NCI-H2081 (cell line): ENCODE data around the gene CEP97.
"Not testable (repeated sequence)": the region's sequence is repeated elsewhere in the genome, so short reads cannot be mapped to it uniquely, and the experiment has no call there.

Experiments used
- DNase-seq, 2 experiments: peaks; one replicate each; lab custom pipeline; 2025; lab: John Stamatoyannopoulos, UW

The CEP97 gene, protein sequence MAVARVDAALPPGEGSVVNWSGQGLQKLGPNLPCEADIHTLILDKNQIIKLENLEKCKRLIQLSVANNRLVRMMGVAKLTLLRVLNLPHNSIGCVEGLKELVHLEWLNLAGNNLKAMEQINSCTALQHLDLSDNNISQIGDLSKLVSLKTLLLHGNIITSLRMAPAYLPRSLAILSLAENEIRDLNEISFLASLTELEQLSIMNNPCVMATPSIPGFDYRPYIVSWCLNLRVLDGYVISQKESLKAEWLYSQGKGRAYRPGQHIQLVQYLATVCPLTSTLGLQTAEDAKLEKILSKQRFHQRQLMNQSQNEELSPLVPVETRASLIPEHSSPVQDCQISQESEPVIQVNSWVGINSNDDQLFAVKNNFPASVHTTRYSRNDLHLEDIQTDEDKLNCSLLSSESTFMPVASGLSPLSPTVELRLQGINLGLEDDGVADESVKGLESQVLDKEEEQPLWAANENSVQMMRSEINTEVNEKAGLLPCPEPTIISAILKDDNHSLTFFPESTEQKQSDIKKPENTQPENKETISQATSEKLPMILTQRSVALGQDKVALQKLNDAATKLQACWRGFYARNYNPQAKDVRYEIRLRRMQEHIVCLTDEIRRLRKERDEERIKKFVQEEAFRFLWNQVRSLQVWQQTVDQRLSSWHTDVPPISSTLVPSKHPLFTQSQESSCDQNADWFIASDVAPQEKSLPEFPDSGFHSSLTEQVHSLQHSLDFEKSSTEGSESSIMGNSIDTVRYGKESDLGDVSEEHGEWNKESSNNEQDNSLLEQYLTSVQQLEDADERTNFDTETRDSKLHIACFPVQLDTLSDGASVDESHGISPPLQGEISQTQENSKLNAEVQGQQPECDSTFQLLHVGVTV

DNA sequence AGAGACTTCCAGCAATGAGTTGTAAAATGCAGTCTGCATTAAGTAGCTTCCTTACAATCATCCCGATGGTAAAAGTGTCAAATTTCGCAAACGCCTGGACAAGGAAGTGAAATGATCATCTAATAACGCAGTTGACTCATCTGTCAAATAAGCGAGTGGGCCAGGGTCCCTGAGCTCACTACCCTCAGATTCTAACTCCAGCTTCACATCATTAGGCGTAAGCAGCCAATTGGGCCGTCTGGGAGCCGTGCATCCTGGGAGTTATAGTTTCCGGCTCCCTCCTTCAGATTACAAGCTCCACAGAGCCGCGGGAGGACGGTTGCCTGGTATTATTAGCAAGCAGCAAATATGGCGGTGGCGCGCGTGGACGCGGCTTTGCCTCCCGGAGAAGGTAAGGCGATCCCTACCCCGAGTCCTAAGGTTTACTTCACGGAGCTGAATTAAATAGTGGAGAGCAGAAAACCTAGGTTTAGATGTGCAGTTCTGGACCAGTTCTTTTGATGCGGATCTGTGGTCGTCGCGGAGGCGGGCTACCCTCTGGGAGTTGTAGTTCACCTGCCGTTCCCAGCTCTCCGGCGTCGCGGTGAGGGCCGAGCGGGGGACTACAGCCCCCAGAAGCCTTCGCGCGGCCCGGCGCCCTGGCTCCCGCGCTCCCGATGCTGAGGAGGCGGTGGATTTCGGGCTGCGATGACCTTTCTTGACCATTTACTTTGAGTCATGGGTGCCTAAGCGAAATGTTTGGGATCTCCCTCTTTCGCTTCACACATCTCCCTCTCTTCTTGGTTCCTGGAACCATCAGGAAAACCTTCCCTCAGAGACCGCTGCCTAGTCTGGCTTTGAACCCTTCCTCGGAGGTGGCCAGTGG is at the start of gene CEP97:
Gene CEP97, plus strand, starts transcription at position 286 of the 865 bp plus-strand sequence. Its CDS starts 63 bp downstream, at position 349.
- peak; percentile 96 to 98 for DNase-seq

DNA sequence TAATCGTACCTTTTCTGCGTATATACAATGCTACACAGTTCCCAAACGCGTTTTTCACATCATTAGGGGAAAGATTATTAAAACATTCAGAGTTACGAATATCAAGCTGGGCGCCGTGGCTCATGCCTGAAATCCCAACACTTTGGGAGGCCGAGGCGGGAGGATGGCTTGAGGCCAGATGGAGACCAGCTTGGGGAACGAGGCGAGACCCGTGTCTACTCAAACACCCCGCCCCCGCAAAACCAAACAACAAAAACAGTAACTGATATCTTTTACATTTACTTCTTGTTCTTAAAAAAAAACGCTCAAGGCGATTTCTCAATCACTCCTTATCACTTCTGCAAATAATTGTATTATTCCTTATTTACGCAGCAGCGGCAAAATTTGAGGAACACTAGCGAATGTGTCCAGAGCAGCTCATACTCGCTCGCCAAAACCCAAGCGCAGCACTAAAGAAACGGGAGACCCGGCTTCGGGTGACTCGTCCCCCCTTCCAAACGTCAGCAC is 48.7 kb upstream of the CEP97 start:
- DNase-seq: no peak

DNA sequence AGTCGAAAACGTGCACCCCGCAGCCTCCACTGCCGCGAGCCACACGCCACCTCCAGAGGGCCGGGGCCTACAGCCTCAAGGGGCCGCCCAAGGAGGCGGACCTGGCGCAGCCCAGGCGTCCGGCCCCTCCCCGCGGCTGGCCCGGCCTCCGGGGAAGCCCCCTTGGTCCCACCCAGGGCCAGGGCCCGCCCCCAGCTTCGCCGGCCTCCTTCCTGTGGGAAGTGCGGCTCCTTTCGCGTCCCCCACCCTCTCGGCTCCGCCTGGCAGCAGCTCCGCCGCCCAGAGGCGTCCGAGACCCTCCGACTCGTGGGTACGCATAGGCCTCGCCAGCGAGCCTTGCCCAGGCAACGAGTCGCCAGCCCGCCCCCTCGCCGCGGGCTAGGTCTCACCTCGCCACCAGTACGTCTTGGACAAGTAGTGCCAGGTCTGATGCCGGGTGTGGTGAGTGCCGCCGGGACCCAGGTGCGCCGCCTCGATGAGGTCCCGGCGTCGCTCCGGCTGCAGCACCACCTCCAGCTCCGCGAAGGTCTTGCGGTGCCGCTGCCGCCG is 48.1 kb upstream of the CEP97 start:
- DNase-seq: no peak

DNA sequence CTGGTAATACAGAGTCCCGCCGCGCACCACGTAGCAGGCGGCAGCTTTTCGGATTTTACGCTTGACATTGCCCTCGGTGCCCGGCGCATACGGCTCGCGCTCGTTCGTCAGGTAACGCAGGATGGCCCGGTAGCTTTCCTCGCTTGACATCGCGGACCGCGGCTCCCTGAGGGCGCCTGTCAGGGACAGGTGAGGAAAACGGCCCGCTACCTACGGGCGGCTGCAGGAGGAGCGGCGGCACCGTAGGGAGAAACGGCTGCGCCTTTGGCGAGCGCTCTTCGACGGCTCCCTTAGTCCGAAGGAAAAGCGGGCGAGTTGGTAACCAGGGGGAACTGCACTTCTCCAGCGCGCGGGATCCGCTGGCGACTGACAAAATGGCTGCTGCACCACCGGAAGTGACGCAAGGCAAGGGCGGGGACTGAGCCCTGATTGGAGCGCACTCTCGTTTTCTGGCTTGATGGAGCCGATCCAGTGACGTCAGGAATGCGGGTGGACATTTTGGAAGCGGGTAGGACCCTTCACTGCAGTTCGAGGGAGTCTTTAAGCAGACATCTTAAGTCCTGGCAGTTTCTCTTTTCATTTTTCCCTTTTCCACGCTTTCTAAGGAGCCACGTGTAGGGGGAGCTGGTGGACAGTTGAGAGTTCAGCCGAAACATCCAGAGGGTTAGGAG is 47.5 kb upstream of the CEP97 start, which contains the start of gene ZBTB11:
Gene ZBTB11, minus strand, starts transcription at position 368 of the 671 bp plus-strand sequence. Its CDS starts 218 bp downstream, at position 150.
- DNase-seq: no peak

DNA sequence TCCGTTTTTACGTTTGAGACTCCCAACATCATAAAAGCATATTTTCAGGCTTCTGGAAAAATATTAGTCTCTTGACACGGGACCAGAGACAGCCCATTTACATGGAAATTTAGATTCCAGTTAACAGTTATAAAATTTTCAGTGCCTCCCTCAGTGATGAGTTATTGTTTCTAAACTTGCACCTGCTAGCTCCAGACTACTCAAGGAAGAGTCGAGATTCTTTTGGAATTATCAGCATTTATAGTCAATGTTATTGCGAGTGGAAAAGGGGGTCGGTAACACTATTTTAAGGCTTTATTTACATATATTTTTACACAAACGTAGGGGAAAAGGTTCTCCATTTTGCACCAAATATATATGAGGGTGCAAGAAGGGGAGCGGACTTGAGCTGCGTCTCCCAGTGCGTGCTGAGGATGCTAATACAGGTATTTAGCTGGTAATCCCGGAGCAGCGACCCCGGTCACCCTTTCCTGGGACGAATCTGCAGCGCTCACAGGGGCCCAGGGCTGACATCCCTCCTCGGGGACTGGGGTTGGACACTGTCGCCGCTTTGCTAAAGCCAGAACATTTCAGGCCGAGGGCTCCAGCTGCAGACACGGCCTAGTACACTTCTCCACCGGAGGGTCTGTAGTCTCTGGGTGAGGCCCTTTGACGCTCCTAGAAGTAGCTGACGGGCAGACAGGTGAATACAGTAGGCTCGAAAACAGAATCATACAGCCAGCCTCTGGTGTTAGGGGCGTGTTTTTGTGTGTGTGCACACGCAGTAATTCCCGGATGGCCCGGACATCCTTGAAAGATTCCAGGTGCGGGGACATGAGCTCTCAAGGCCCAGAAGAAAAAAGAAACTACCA is 46.8 kb upstream of the CEP97 start:
- no peak for DNase-seq

DNA sequence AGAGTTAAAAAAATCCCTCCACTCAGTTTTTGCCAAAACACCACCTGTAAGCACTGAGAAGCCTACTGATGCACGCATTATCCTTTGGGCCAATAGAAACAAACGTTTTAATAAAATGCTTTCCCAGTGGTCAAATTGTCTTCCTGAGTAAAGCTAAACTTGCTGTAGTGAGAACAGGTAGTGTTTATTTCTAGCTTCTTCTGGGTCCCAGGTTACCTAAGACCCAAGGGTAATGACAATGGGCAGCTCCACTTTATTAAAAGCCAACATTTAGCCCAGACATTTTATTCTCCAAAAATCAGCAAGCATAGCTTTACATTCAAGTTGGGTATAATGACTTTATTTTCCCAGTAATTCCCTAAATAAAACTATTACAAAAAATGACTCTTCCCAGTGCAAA is 45.6 kb upstream of the CEP97 start:
- not testable (repeated sequence) for DNase-seq

DNA sequence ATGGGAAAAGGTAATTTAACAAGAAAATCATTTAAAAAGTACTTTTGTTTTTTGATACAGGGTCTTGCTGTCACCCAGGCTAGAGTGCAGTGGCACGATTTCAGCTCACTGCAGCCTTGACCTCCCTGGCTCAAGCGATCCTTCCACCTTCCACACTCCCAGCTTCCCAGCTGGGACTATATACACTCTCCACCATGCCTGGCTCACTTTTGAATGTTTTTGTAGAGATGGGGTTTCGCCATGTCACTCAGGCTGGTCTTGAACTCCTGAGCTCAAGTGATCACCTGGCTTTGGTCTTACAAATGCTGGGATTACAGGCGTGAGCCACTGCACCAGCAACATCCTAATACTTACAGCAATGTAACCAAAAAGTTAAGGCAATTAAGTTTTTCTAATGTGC is 43.9 kb upstream of the CEP97 start:
- no peak for DNase-seq

DNA sequence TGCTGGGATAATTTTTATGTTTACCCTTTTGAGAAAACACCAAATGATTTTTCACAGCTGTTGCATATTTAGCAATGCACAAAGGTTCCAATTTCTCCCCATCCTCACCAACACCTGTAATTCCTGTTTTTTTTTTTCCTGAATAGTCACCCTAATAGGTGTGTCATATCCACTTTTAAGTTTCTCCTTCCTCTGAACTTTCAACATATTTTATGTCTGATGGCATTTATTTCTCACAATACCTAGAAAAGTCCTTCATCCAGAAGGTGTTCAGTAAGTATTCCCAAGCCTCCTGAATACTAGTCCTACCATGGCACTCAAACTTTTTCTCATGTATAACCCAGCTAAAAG is 39.4 kb upstream of the CEP97 start:
- DNase-seq: no peak

DNA sequence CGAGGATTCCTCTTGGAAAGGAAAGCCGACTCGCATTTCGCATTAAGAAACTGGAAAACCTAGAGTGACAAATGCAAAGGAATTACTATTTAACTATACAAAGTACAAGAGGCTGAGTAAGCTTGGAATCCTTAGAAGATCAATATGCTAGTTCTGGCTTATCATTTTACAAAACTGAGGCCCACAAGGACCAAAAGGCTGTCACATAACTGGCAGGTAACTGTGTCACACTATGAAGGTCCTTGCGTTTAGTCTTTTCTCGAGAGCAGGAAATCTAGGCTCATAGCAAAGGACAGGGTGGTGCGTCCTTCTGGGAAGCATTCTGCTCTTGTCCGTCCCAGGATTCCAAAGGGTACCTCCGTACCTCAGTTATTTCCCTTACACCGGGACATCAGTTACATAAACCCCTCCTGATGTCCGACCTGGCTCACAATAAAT is 38.5 kb upstream of the CEP97 start:
- no peak for DNase-seq

DNA sequence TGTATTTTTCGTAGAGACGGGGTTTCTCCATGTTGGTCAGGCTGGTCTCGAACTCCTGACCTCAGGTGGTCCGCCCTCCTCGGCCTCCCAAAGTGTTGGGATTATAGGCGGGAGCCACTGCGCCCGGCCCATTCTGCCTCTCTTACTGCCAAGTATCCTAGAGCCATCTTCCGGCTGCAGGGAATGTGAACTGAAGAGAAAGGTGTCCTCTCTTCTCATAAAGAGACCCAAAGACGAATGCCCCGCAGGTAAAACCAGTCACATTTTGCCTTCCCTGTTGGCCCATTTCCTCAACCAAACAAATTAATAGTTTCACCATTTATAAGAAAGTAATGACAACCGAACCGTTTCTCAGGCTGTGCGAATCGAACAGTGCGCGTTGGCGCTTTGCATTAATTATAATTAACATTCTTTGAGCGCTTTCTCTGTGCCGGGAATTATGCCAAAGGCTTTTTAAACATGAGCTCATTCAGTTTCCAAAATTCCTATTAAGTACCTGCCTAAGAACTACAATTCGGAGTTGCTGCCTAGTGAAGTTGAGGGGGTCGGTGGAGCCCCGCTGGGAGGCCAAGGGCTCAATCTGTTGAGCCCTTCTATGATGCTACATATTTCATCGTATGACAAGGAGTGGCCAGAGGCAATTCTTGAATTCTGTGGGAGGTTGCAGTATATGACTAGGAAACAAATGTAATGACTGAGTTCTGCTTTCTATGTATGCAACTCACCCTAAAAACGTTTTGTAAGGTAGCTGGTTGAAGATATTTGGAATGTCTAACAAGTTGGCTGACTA is 37.1 kb upstream of the CEP97 start:
- no peak for DNase-seq

DNA sequence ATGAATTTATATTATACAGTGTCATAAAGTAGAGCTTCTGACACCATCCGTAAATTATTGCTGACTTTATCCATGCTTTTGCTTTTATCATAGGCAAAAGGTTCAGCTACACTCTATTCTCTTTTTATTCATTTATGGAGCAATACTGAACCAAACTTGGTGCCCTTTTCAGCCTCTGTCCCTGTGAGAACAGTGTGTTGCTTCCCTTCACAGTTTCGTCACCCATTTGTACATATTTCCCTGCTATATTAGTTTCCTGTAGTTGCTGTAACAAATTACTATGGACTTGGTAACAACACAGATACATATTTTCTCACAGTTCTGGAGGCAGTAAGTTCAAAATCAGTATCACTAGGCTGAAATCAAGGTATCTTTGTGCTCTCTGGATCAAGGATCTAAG is 35.1 kb upstream of the CEP97 start:
- no peak for DNase-seq

DNA sequence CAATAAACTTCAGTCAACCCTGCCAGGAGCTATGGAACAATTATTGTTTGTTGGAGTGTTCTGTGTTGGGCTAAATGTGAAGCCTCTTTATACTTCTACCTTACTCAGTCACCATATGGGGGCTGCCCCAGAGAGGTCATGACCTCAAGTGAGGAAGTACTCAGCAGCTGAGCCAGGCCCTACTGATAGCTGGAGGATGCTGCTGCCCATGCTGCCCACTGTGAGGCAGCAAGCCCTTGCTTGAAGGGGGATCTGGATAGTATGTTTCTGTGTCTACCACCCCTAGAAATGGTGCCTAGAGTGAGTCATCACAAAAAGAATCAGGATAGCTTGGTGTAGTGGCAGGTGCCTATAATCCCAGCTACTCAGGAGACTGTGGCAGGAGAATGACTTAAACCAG is 33.4 kb upstream of the CEP97 start:
- no peak for DNase-seq

DNA sequence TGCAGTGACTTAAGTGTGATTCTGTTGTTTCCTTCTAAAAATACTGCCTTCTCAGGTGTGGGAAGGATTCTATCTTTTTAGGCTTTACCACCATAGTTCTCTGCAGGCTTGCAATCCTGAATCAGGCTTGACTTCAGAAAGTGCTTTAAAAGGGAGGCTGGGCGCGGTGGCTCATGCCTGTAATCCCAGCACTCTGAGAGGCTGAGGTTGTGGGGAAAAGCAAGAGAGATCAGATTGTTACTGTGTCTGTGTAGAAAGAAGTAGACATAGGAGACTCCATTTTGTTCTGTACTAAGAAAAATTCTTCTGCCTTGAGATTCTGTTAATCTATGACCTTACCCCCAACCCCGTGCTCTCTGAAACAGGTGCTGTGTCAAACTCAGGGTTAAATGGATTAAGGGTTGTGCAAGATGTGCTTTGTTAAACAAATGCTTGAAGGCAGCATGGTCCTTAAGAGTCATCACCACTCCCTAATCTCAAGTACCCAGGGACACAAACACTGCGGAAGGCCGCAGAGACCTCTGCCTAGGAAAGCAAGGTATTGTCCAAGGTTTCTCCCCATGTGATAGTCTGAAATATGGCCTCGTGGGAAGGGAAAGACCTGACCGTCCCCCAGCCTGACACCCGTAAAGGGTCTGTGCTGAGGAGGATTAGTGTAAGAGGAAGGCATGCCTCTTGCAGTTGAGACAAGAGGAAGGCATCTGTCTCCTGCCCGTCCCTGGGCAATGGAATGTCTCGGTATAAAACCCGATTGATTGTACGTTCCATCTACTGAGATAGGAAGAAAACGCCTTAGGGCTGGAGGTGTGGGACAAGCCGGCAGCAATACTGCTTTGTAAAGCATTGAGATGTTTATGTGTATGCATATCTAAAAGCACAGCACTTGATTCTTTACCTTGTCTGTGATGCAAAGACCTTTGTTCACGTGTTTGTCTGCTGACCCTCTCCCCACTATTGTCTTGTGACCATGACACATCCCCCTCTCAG is 32.4 kb upstream of the CEP97 start:
- DNase-seq: not testable (repeated sequence)

DNA sequence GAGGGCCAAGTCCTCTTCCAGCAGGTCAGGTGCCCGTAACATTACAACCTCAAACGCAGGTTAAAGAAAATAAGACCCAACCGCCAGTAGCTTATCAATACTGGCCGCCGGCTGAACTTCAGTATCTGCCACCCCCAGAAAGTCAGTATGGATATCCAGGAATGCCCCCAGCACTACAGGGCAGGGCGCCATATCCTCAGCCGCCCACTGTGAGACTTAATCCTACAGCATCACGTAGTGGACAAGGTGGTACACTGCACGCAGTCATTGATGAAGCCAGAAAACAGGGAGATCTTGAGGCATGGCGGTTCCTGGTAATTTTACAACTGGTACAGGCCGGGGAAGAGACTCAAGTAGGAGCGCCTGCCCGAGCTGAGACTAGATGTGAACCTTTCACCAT is 30.9 kb upstream of the CEP97 start:
- DNase-seq: not testable (repeated sequence)

DNA sequence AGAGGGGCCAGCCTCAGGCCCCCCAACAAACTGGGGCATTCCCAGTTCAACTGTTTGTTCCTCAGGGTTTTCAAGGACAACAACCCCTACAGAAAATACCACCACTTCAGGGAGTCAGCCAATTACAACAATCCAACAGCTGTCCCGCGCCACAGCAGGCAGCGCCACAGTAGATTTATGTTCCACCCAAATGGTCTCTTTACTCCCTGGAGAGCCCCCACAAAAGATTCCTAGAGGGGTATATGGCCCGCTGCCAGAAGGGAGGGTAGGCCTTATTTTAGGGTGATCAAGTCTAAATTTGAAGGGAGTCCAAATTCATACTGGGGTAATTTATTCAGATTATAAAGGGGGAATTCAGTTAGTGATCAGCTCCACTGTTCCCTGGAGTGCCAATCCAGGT is 29.6 kb upstream of the CEP97 start:
- DNase-seq: not testable (repeated sequence)

DNA sequence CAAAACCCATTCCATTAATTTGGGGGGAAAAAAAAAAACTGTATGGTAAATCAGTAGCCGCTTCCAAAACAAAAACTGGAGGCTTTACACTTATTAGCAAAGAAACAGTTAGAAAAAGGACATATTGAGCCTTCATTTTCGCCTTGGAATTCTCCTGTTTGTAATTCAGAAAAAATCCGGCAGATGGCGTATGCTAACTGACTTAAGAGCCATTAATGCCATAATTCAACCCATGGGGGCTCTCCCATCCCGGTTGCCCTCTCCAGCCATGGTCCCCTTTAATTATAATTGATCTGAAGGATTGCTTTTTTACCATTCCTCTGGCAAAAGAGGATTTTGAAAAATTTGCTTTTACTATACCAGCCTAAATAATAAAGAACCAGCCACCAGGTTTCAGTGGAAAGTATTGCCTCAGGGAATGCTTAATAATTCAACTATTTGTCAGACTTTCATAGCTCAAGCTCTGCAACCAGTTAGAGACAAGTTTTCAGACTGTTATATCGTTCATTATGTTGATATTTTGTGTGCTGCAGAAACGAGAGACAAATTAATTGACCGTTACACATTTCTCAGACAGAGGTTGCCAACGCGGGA is 28.5 kb upstream of the CEP97 start:
- no peak for DNase-seq
